HepG2 (cell line): Measurements from ENCODE around the gene MEX3A. TPM values are rescaled to one million over a fixed set of nuclear protein-coding genes. Genes with fewer than 3 reads are reported as not detected.

ENCODE experiments used
- ATAC-seq: fragments of 200-7000 bp; cut with Tn5 transposase; 3 replicates; pipeline ENCODE4 v1.9.1; 2020; ENCODE audit warnings: mild to moderate bottlenecking, moderate library complexity
- BruUV-seq: library from RNA; stranded (reverse); fragments of 400-500 nt; replicated peaks from 2 replicates; lab custom pipeline; 2021; lab: Mats Ljungman, UMichigan
- CTCF ChIA-PET: fragments of 300-600 bp; formaldehyde crosslinking; extraction: SDS; loops from one replicate; lab custom pipeline; 2021; ENCODE audit warnings: low total read pairs, inconsistent platforms, low intra/inter-chr PET ratio; lab: Yijun Ruan, JAX
- POLR2A ChIA-PET: fragments of 350-600 bp; sonication (Branson Sonifier 250); formaldehyde crosslinking; loops from one replicate; lab custom pipeline; 2020; ENCODE audit warnings: antibody characterized with exemption, inconsistent platforms; lab: Yijun Ruan, JAX
- DNase-seq: peaks from one replicate; pipeline ENCODE4 v3.0.0-alpha.2; 2015; ENCODE audit warnings: low spot score
- FAIRE-seq: peaks from 3 replicates; lab custom pipeline; 2011; peaks lifted over from hg19 to GRCh38; lab: Jason Lieb, UNC
- H2AFZ ChIP-seq: one replicate; pipeline ENCODE4 v1.6.1; 2011; ENCODE audit warnings: low read length, inconsistent platforms
- H3K27ac ChIP-seq: fragments of 300-600 bp; 3 replicates; pipeline ENCODE4 v1.8.0; 2011; ENCODE audit warnings: mixed run types, mild to moderate bottlenecking, mixed read lengths, low read length, inconsistent platforms; ENCODE audit not compliant: insufficient read depth; ENCODE audit errors: extremely low read length
- H3K27me3 ChIP-seq, 2 experiments: fragments of 200-600 bp in 1 of 2; 2 replicates in 1 of 2; 3 replicates in 1 of 2; pipeline versions ENCODE4 v1.6.0 to v1.8.0; 2011; ENCODE audit warnings: low read length in 2 of 2, mild to moderate bottlenecking in 2 of 2, moderate library complexity in 2 of 2, inconsistent platforms in 1 of 2; ENCODE audit not compliant: insufficient read depth in 2 of 2, control insufficient read depth in 1 of 2
- H3K36me3 ChIP-seq, 2 experiments: fragments of 200-600 bp in 1 of 2; replicated peaks in 1 of 2; 2 replicates in 1 of 2; 3 replicates in 1 of 2; pipeline versions ENCODE4 v1.5.1 to v1.8.0; 2011; ENCODE audit warnings: low read length in 2 of 2, inconsistent platforms in 1 of 2; ENCODE audit not compliant: insufficient read depth in 2 of 2, control insufficient read depth in 1 of 2
- H3K4me1 ChIP-seq: 2 replicates; pipeline ENCODE4 v1.5.1; 2012; ENCODE audit warnings: low read length, inconsistent platforms; ENCODE audit not compliant: insufficient read depth
- H3K4me2 ChIP-seq: 2 replicates; pipeline ENCODE4 v1.6.0; 2011; ENCODE audit warnings: low read depth, low read length, inconsistent platforms
- H3K4me3 ChIP-seq, 3 experiments: fragments of 200-600 bp in 1 of 3; sonication (generic), shearing (Covaris generic) in 1 of 3; replicated peaks in 1 of 3; 2 replicates each; pipeline ENCODE4 v1.5.1; 2011 to 2016; ENCODE audit warnings: low read length in 3 of 3, inconsistent platforms in 2 of 3, low read depth in 2 of 3, mild to moderate bottlenecking in 2 of 3, control low read depth in 1 of 3, mixed read lengths in 1 of 3; ENCODE audit not compliant: insufficient read depth in 1 of 3
- H3K79me2 ChIP-seq: one replicate; pipeline ENCODE4 v1.6.1; 2011; ENCODE audit warnings: low read length, inconsistent platforms; ENCODE audit not compliant: insufficient read depth
- H3K9ac ChIP-seq: 2 replicates; pipeline ENCODE4 v1.6.0; 2011; ENCODE audit warnings: mild to moderate bottlenecking, low read depth, low read length, inconsistent platforms; ENCODE audit not compliant: insufficient read depth
- H3K9me3 ChIP-seq: 2 replicates; pipeline ENCODE4 v1.5.1; 2012; ENCODE audit warnings: mild to moderate bottlenecking, low read length
- H4K20me1 ChIP-seq: 2 replicates; pipeline ENCODE4 v1.6.0; 2011; ENCODE audit warnings: inconsistent platforms, mild to moderate bottlenecking, low read length, moderate library complexity; ENCODE audit not compliant: insufficient read depth
- AHR ChIP-seq: IDR thresholded peaks from 2 replicates; pipeline ENCODE4 v1.6.1; 2018; ENCODE audit warnings: missing genetic modification reagents, missing compliant biosample characterization
- ATF7-NPFF ChIP-seq: sonication (generic); formaldehyde crosslinking; IDR thresholded peaks from 2 replicates; pipeline ENCODE4 v1.8.1; 2023; ENCODE audit warnings: mild to moderate bottlenecking, low read depth, missing genetic modification reagents, moderate library complexity
- ETS1 ChIP-seq: sonication (generic); formaldehyde crosslinking; IDR thresholded peaks from 2 replicates; pipeline ENCODE4 v1.4.0; 2020; ENCODE audit warnings: missing genetic modification reagents
- PAF1 ChIP-seq: IDR thresholded peaks from 2 replicates; pipeline ENCODE4 v1.6.1; 2016; ENCODE audit warnings: missing genetic modification reagents, missing compliant biosample characterization
- PHF21A ChIP-seq: sonication (generic); formaldehyde crosslinking; IDR thresholded peaks from 2 replicates; pipeline ENCODE4 v1.5.0; 2020; ENCODE audit warnings: mild to moderate bottlenecking, missing genetic modification reagents
- UBTF ChIP-seq: sonication (generic); formaldehyde crosslinking; IDR thresholded peaks from 2 replicates; pipeline ENCODE4 v1.4.0; 2020; ENCODE audit warnings: mild to moderate bottlenecking, missing genetic modification reagents
- ZIK1 ChIP-seq: sonication (generic); formaldehyde crosslinking; IDR thresholded peaks from 2 replicates; pipeline ENCODE4 v1.5.0; 2020; ENCODE audit warnings: mild to moderate bottlenecking, low read depth, missing genetic modification reagents, borderline replicate concordance
- ZKSCAN1 ChIP-seq: fragments of 150-350 bp; IDR thresholded peaks from 2 replicates; pipeline ENCODE4 v1.6.1; 2014; ENCODE audit warnings: low read length
- ZNF589 ChIP-seq: sonication (generic); formaldehyde crosslinking; conservative IDR thresholded peaks from 2 replicates; pipeline ENCODE4 v1.8.0; 2022; ENCODE audit warnings: mild to moderate bottlenecking, moderate library complexity, missing genetic modification reagents
- ZNF724P ChIP-seq: sonication (generic); formaldehyde crosslinking; IDR thresholded peaks from 2 replicates; pipeline ENCODE4 v1.8.0; 2022; ENCODE audit warnings: missing genetic modification reagents, borderline replicate concordance
- WGBS: methylation state at CpG from one replicate; pipeline ENCODE4 v1.1.6; 2017; ENCODE audit warnings: low lambda C conversion rate; 5-methylcytosine and 5-hydroxymethylcytosine counted together
- in situ Hi-C: cut with HindIII; loops from 2 replicates; pipeline ENCODE4 v1.10.0; 2017; ENCODE audit warnings: low pct_unique_long_range_greater_than_20kb; ENCODE audit not compliant: extremely low pct_ligation_motif_present
- intact Hi-C: fragments of 100-400 bp; cut with micrococcal nuclease; formaldehyde crosslinking; loops from one replicate; pipeline ENCODE4 v1.10.0; 2022; ENCODE audit not compliant: unreplicated experiment
- polyA plus RNA-seq, 8 experiments: library from polyadenylated mRNA; depleted of rRNA in 3 of 8; stranded (reverse) in 7 of 8; unstranded in 1 of 8; fragments of >200 nt; fragmentation: Illumina TruSeq in 4 of 8; extraction: Trizol in 4 of 8; gene quantifications; 2 replicates each; pipeline versions ENCODE4 v1.2.1 to v1.2.3, GENCODE V29; 2011 to 2016; ENCODE audit warnings: low read depth in 4 of 8, missing spikeins in 1 of 8, mixed read lengths in 1 of 8; ENCODE audit not compliant: insufficient read depth in 1 of 8
- total RNA-seq, 5 experiments: library from RNA; depleted of rRNA; stranded (reverse); fragments of >200 nt; fragmentation: Illumina TruSeq; extraction: Trizol; gene quantifications; 2 replicates each; pipeline ENCODE4 v1.2.3, GENCODE V29; 2016; ENCODE audit warnings: low read depth in 1 of 5
- TF ChIP-seq, protein P1 (sequence below): sonication (generic); formaldehyde crosslinking; IDR thresholded peaks from 2 replicates; pipeline ENCODE4 v1.4.0; 2020; ENCODE audit warnings: mild to moderate bottlenecking, low read depth, missing genetic modification reagents

Gene MEX3A
- total and polyA plus RNA-seq, 2 of the 13 experiments (the other 11 are each of a cell fraction or from before 2014, with no cell fraction given), result 7.6 to 9.1 TPM

DNA sequence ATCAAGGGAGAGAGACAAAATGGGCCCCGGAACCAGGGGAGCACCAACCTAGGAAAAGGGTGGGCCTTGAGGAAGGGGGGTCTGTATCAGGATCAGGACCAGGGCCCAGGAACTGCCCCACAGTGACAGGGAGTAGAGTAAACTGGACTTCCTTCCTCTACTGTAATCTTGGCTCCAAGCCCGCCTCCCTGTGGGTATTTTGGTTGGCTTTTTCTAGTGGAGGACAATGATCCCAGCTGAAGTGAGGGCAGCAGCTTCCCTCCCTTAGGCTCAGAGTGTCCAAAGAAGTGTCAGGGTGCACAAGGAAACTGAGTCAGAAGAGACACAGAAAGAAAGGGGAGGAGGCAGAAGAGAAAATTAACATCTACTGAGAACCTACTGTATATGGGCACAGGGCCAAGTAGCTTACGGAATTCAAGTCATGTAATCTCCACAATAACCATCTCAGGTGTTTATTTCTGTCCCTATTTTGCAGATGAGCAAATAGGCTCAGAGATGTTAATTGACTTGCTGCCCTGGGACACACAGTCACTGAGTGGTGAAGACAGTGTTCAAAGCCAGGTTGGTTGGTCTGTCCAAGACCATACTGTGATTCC lies 33.5 kb downstream of the MEX3A start (continued):
- TF ChIP-seq, protein P1, sequence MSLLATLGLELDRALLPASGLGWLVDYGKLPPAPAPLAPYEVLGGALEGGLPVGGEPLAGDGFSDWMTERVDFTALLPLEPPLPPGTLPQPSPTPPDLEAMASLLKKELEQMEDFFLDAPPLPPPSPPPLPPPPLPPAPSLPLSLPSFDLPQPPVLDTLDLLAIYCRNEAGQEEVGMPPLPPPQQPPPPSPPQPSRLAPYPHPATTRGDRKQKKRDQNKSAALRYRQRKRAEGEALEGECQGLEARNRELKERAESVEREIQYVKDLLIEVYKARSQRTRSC (CRISPR knock-in tag), result no peak
- TF ChIP-seq AHR (CRISPR knock-in tag), result no peak
- TF ChIP-seq PAF1 (CRISPR knock-in tag), result no peak
- no peak for TF ChIP-seq ZIK1
- TF ChIP-seq UBTF (CRISPR knock-in tag), result no peak
- no peak for TF ChIP-seq PHF21A (CRISPR knock-in tag)
- TF ChIP-seq, all 625 proteins: peak for 0

DNA sequence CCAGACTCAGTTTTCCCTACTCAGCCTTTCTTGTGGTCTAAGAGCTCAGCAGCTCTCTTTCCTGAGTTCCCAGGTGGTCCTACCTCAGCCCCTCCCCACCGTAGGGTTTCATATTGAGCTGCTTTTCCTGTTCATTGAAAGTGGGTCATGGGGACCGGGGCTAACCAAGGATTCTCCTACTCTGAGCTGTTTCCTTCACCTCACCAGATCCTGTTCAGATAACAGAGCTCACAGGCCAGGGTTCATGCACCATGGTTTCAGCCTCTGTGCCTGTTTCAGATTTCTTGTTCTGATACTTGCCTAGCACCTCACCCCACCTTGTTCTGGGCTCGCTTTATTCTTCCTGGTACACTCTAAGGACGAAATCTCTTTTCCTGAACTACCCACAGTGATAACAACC lies 37.2 kb downstream of the MEX3A start:
- Histone ChIP-seq H4K20me1 (no peaks in the 10 kb centered on the region), H2AFZ (no peak overlapping the region), H3K27me3 (no peaks in the 10 kb centered on the region), H3K79me2 (no peaks in the 10 kb centered on the region), H3K9me3 (no peaks in the 10 kb centered on the region), H3K27ac (no peak overlapping the region), H3K9ac (no peak overlapping the region), H3K4me3 (no peak overlapping the region), H3K4me1 (peaks cover 12% of the 10 kb centered on the region), H3K36me3 (peaks cover 13 to 44% of the 10 kb centered on the region in 2 experiments; a peak in 4 of 5 replicates), H3K4me2 (no peak overlapping the region)
- no peak for ATAC-seq
- no TSS peak for BruUV-seq
- CTCF ChIA-PET, result no interaction called here
- TF ChIP-seq ATF7-NPFF (CRISPR knock-in tag) (no peak), ZNF589 (no peak), ZKSCAN1 (0 out of 2 replicates have a peak, but pooled peaks have one; percentile 22), ZNF724P (CRISPR knock-in tag) (no peak), ETS1 (CRISPR knock-in tag) (no peak)
- FAIRE-seq, result no peak
- in situ Hi-C loops, result no loop called here
- WGBS, result 93% methylated on average over 4 of the region's 4 CpGs
- POLR2A ChIA-PET, result no interaction called here
- no peak for DNase-seq
- intact Hi-C loops, result no loop called here
